GM19328 (cell line): Measurements from ENCODE around the gene XXYLT1.
"Not testable (repeated sequence)": the region's sequence is repeated elsewhere in the genome, so short reads cannot be mapped to it uniquely, and the experiment has no call there.

Source experiments
- ATAC-seq: cut with Tn5 transposase; IDR thresholded peaks from one replicate; pipeline ENCODE4 v1.9.1; 2021; ENCODE audit warnings: mild to moderate bottlenecking, moderate library complexity; ENCODE audit not compliant: unreplicated experiment

XXYLT1 gene

GRCh38 chr3:195270817-195271409 is at the start of gene XXYLT1:
XXYLT1 (minus strand) TSS chr3:195271159; CDS start chr3:195271058, 101 bp downstream.
- peak; percentile 83 for ATAC-seq

- no peak for ATAC-seq
These were observed 48.1 kb upstream of the XXYLT1 start for GRCh38 chr3:195319060-195319459.

- ATAC-seq: no peak
These were observed 41.8 kb upstream of the XXYLT1 start for GRCh38 chr3:195312714-195313113.

GRCh38 chr3:195307711-195308110 is 36.8 kb upstream of the XXYLT1 start:
- no peak for ATAC-seq

GRCh38 chr3:195306369-195306768 is 35.4 kb upstream of the XXYLT1 start:
- ATAC-seq: no peak

- no peak for ATAC-seq
These were observed 31.5 kb upstream of the XXYLT1 start for GRCh38 chr3:195302431-195302830.

GRCh38 chr3:195297446-195297845 is 26.5 kb upstream of the XXYLT1 start:
- no peak for ATAC-seq

GRCh38 chr3:195296662-195297061 is 25.7 kb upstream of the XXYLT1 start:
- ATAC-seq: no peak

- no peak for ATAC-seq
These were observed 20.2 kb upstream of the XXYLT1 start for GRCh38 chr3:195291121-195291520.

- not testable (repeated sequence) for ATAC-seq
These were observed 19.7 kb upstream of the XXYLT1 start for GRCh38 chr3:195290643-195291042.

GRCh38 chr3:195286115-195286872 is 15.3 kb upstream of the XXYLT1 start:
- ATAC-seq: no peak

- ATAC-seq: no peak
These were observed 14.4 kb upstream of the XXYLT1 start for GRCh38 chr3:195285372-195285771.

GRCh38 chr3:195284842-195285241 is 13.9 kb upstream of the XXYLT1 start:
- no peak for ATAC-seq

GRCh38 chr3:195282961-195283360 is 12.0 kb upstream of the XXYLT1 start:
- no peak for ATAC-seq

GRCh38 chr3:195274259-195274966 is 3.5 kb upstream of the XXYLT1 start:
- no peak for ATAC-seq

- ATAC-seq: peak; percentile 60
These were observed 668 bp upstream of the XXYLT1 start for GRCh38 chr3:195271410-195272243.

- ATAC-seq: peak; percentile 9
These were observed 711 bp downstream of the XXYLT1 start for GRCh38 chr3:195270079-195270816.

GRCh38 chr3:195269375-195270078 is 1.4 kb downstream of the XXYLT1 start:
- no peak for ATAC-seq

GRCh38 chr3:195268576-195269309 is 2.2 kb downstream of the XXYLT1 start:
- no peak for ATAC-seq
